Fibroblast of skin of left biceps (primary cell): Measurements from ENCODE around the gene TNMD.

Experiments
- DNase-seq, 2 experiments: peaks; one replicate each; pipeline ENCODE4 v3.0.0-alpha.2; 2013; ENCODE audit warnings: low read depth in 2 of 2

The TNMD gene

GRCh38 chrX:100643956-100644860 lies 59.5 kb downstream of the TNMD start, which contains the start of gene SRPX2:
TSS of gene SRPX2 (plus strand) at chrX:100644199. CDS start at chrX:100646323, 2,124 bp downstream.
- DNase-seq = peak; percentile 71 to 76

- DNase-seq = no peak
These were observed 60.4 kb downstream of the TNMD start for GRCh38 chrX:100645106-100645505.

- no peak for DNase-seq
These were observed 62.4 kb downstream of the TNMD start for GRCh38 chrX:100647095-100647494.

- DNase-seq = no peak
These were observed 63.0 kb downstream of the TNMD start for GRCh38 chrX:100647739-100648138.

- peak; percentile 53 to 61 for DNase-seq
These were observed 64.0 kb downstream of the TNMD start for GRCh38 chrX:100648458-100649417.
